Keratinocyte (primary cell): ENCODE data around the gene ATG9A. TPM values are rescaled to one million over a fixed set of nuclear protein-coding genes. Genes with fewer than 3 reads are reported as not detected.

ENCODE experiments used
- DNase-seq: peaks from one replicate; pipeline ENCODE4 v3.0.0-alpha.2; 2011; ENCODE audit warnings: low read depth, missing footprints, low spot score
- FAIRE-seq: peaks from 2 replicates; lab custom pipeline; 2011; peaks lifted over from hg19 to GRCh38; lab: Jason Lieb, UNC
- H2AFZ ChIP-seq: 2 replicates; pipeline ENCODE4 v1.6.0; 2012; ENCODE audit warnings: low read length, control low read depth, inconsistent platforms; ENCODE audit not compliant: control insufficient read depth
- H3K27ac ChIP-seq: 2 replicates; pipeline ENCODE4 v1.5.1; 2011; ENCODE audit warnings: low read length; ENCODE audit not compliant: control insufficient read depth, insufficient read depth
- H3K27me3 ChIP-seq: 3 replicates; pipeline ENCODE4 v1.6.0; 2011; ENCODE audit warnings: low read length; ENCODE audit not compliant: control insufficient read depth, insufficient read depth; ENCODE audit errors: extremely low read depth
- H3K36me3 ChIP-seq, 2 experiments: 2 replicates in 1 of 2; 3 replicates in 1 of 2; pipeline ENCODE4 v1.5.1; 2011; ENCODE audit warnings: low read length in 2 of 2, mild to moderate bottlenecking in 1 of 2; ENCODE audit not compliant: control insufficient read depth in 2 of 2, insufficient read depth in 2 of 2; ENCODE audit errors: extremely low read depth in 1 of 2
- H3K4me1 ChIP-seq: 3 replicates; pipeline ENCODE4 v1.5.1; 2011; ENCODE audit warnings: low read length; ENCODE audit not compliant: control insufficient read depth, insufficient read depth; ENCODE audit errors: extremely low read depth
- H3K4me2 ChIP-seq: 3 replicates; pipeline ENCODE4 v1.6.0; 2011; ENCODE audit warnings: low read depth, low read length; ENCODE audit not compliant: control insufficient read depth, insufficient read depth; ENCODE audit errors: extremely low read depth
- H3K4me3 ChIP-seq, 3 experiments: fragments of 200-600 bp in 1 of 3; sonication (generic) in 1 of 3; 2 replicates in 2 of 3; 3 replicates in 1 of 3; pipeline ENCODE4 v1.5.1; 2011 to 2016; ENCODE audit warnings: low read length in 3 of 3, mild to moderate bottlenecking in 3 of 3, control low read depth in 2 of 3, inconsistent platforms in 1 of 3, low read depth in 1 of 3, mixed read lengths in 1 of 3, mixed run types in 1 of 3, moderate library complexity in 1 of 3; ENCODE audit not compliant: control insufficient read depth in 2 of 3, insufficient read depth in 2 of 3; ENCODE audit errors: extremely low read depth in 1 of 3
- H3K79me2 ChIP-seq: 2 replicates; pipeline ENCODE4 v1.6.0; 2012; ENCODE audit warnings: low read length; ENCODE audit not compliant: control insufficient read depth, insufficient read depth
- H3K9ac ChIP-seq: 3 replicates; pipeline ENCODE4 v1.6.0; 2011; ENCODE audit warnings: low read length; ENCODE audit not compliant: control insufficient read depth, insufficient read depth; ENCODE audit errors: extremely low read depth
- H3K9me1 ChIP-seq: 3 replicates; pipeline ENCODE4 v1.6.0; 2011; ENCODE audit warnings: low read length; ENCODE audit not compliant: control insufficient read depth, insufficient read depth; ENCODE audit errors: extremely low read depth
- H3K9me3 ChIP-seq: 2 replicates; pipeline ENCODE4 v1.5.1; 2012; ENCODE audit warnings: low read depth, low read length; ENCODE audit not compliant: control insufficient read depth
- H4K20me1 ChIP-seq: 3 replicates; pipeline ENCODE4 v1.6.0; 2011; ENCODE audit warnings: low read length; ENCODE audit not compliant: control insufficient read depth, insufficient read depth; ENCODE audit errors: extremely low read depth
- CTCF ChIP-seq, 3 experiments: IDR thresholded peaks in 1 of 3; conservative IDR thresholded peaks in 1 of 3; optimal IDR thresholded peaks in 1 of 3; 2 replicates in 2 of 3; 3 replicates in 1 of 3; pipeline versions ENCODE3 to v1.5.1; 2011; ENCODE audit warnings: low read length in 3 of 3, mild to moderate bottlenecking in 3 of 3, moderate library complexity in 2 of 3, control low read depth in 1 of 3, inconsistent platforms in 1 of 3; ENCODE audit not compliant: insufficient read depth in 2 of 3; ENCODE audit errors: extremely low read depth in 1 of 3
- EZH2 ChIP-seq: IDR thresholded peaks from one replicate; pipeline ENCODE4 v1.6.1; 2012; ENCODE audit warnings: inconsistent platforms, mild to moderate bottlenecking, low read length, moderate library complexity
- dilution Hi-C: fragments of 300-500 bp; cut with MboI; formaldehyde crosslinking; loops from one replicate; pipeline ENCODE4 v1.7.0; 2020; ENCODE audit warnings: low sequenced_read_pairs; ENCODE audit not compliant: extremely low pct_ligation_motif_present
- polyA plus RNA-seq, 5 experiments: library from polyadenylated mRNA; depleted of rRNA in 3 of 5; stranded (reverse) in 3 of 5; stranded (forward) in 1 of 5; unstranded in 1 of 5; fragments of >200 nt; gene quantifications; 1 replicate in 1 of 5; 2 replicates in 3 of 5; 3 replicates in 1 of 5; pipeline versions ENCODE4 v1.2.1 to v1.2.3, GENCODE V29; 2011 to 2012; ENCODE audit warnings: missing spikeins in 2 of 5, low read depth in 1 of 5, low replicate concordance in 1 of 5

Gene ATG9A
- polyA plus RNA-seq, 1 donor (not counting 4 experiments of a cell fraction or from before 2014, with no cell fraction given) = 58.8 TPM

- no peak overlapping the region for H3K9ac ChIP-seq
- no peaks in the 10 kb centered on the region for H4K20me1 ChIP-seq
- peaks cover 10% of the 10 kb centered on the region for H3K79me2 ChIP-seq
- no peak for DNase-seq
- no peaks in the 10 kb centered on the region for H3K27me3 ChIP-seq
- no peaks in the 10 kb centered on the region for H3K9me1 ChIP-seq
- H3K27ac ChIP-seq = no peak overlapping the region
- no peaks in the 10 kb centered on the region for H3K9me3 ChIP-seq
- no peak overlapping the region for H3K4me3 ChIP-seq
- dilution Hi-C loops = no loop called here
- peaks cover 11% of the 10 kb centered on the region for H3K4me1 ChIP-seq
- no peak overlapping the region for H2AFZ ChIP-seq
- no peak for TF ChIP-seq CTCF (optimal IDR thresholded peaks at IDR 0.05 in 1 of 3, IDR thresholded peaks at IDR 0.05 in 1 of 3, conservative IDR thresholded peaks at IDR 0.05 in 1 of 3; ENCODE audit: extremely low read depth in 1 of 3, insufficient read depth in 2 of 3, low read length in 3 of 3)
- TF ChIP-seq EZH2 = no peak
- FAIRE-seq = no peak
- H3K36me3 ChIP-seq = peaks cover 15 to 19% of the 10 kb centered on the region in 2 experiments
- no peak overlapping the region for H3K4me2 ChIP-seq
These were observed 56.9 kb downstream of the ATG9A start for GRCh38 chr2:219172231-219173154.

GRCh38 chr2:219171231-219171651, 58.2 kb downstream of the ATG9A start:
- Histone ChIP-seq H3K36me3 (peaks cover 15 to 19% of the 10 kb centered on the region in 2 experiments), H3K27me3 (no peaks in the 10 kb centered on the region), H3K9me3 (no peaks in the 10 kb centered on the region), H3K4me1 (peaks cover 8% of the 10 kb centered on the region), H3K4me2 (no peak overlapping the region), H3K9me1 (no peaks in the 10 kb centered on the region), H2AFZ (no peak overlapping the region), H3K9ac (no peak overlapping the region), H3K4me3 (no peak overlapping the region), H4K20me1 (no peaks in the 10 kb centered on the region), H3K79me2 (peaks cover 8% of the 10 kb centered on the region), H3K27ac (no peak overlapping the region)
- FAIRE-seq (peak; percentile 79), DNase-seq (peak; percentile 42)
- peak; percentile 61 to 84 (median 66) for TF ChIP-seq CTCF (optimal IDR thresholded peaks at IDR 0.05 in 1 of 3, IDR thresholded peaks at IDR 0.05 in 1 of 3, conservative IDR thresholded peaks at IDR 0.05 in 1 of 3; ENCODE audit: extremely low read depth in 1 of 3, insufficient read depth in 2 of 3, low read length in 3 of 3)
- no peak for TF ChIP-seq EZH2
- dilution Hi-C loops = no loop called here
